Large intestine (tissue), 3 donors: ENCODE results near the gene RPAIN. TPM values are rescaled to one million over a fixed set of nuclear protein-coding genes. Genes with fewer than 3 reads are reported as not detected.

Source experiments
- DNase-seq, 2 donors: peaks; one replicate each; pipeline versions ENCODE4 v3.0.0 to v3.0.0-alpha.2; 2013
- H3K27ac ChIP-seq: one replicate; pipeline ENCODE4 v1.5.1; 2013; ENCODE audit warnings: low read length
- H3K27me3 ChIP-seq: 2 replicates; pipeline ENCODE4 v1.6.1; 2013; ENCODE audit warnings: low read length; ENCODE audit not compliant: control insufficient read depth, insufficient read depth
- H3K36me3 ChIP-seq: 2 replicates; pipeline ENCODE4 v1.6.1; 2013; ENCODE audit warnings: low read length; ENCODE audit not compliant: control insufficient read depth, insufficient read depth
- H3K4me1 ChIP-seq: one replicate; pipeline ENCODE4 v1.6.1; 2013; ENCODE audit warnings: low read length; ENCODE audit not compliant: control insufficient read depth, insufficient read depth
- H3K4me3 ChIP-seq: one replicate; pipeline ENCODE4 v1.5.1; 2013; ENCODE audit warnings: low read length
- H3K9me3 ChIP-seq: one replicate; pipeline ENCODE4 v1.6.1; 2013; ENCODE audit warnings: mild to moderate bottlenecking, low read depth, low read length, moderate library complexity; ENCODE audit not compliant: control insufficient read depth
- WGBS: methylation state at CpG from one replicate; pipeline ENCODE4 v1.1.5; 2013; ENCODE audit warnings: low lambda C conversion rate; ENCODE audit not compliant: insufficient coverage; 5-methylcytosine and 5-hydroxymethylcytosine counted together
- polyA plus RNA-seq: library from polyadenylated mRNA; unstranded; fragments of 120-200 nt; gene quantifications from one replicate; pipeline ENCODE4 v1.2.1, GENCODE V29; 2013

Gene RPAIN
- polyA plus RNA-seq, 1 donor, result 62.4 TPM

- Histone ChIP-seq H3K27me3 (no peaks in the 10 kb centered on the region), H3K27ac (peak overlapping the region; percentile 37), H3K36me3 (peaks cover 40% of the 10 kb centered on the region), H3K9me3 (no peaks in the 10 kb centered on the region), H3K4me1 (peaks cover 10% of the 10 kb centered on the region), H3K4me3 (no peak overlapping the region)
- no peak for DNase-seq
- no CpG with 5 or more reads among the region's 1 CpG for WGBS
Observed at GRCh38 chr17:5439446-5439764, 19.4 kb downstream of the RPAIN start.

GRCh38 chr17:5443728-5444127 lies 23.7 kb downstream of the RPAIN start:
- WGBS, result 80% methylated on average over 1 of the region's 6 CpGs
- H3K9me3 ChIP-seq, result no peaks in the 10 kb centered on the region
- no peak overlapping the region for H3K4me3 ChIP-seq
- no peaks in the 10 kb centered on the region for H3K27me3 ChIP-seq
- no peak for DNase-seq
- H3K4me1 ChIP-seq, result peaks cover 4% of the 10 kb centered on the region
- H3K27ac ChIP-seq, result no peak overlapping the region
- peaks cover 50% of the 10 kb centered on the region for H3K36me3 ChIP-seq

- no CpG with 5 or more reads among the region's 22 CpGs for WGBS
Observed at GRCh38 chr17:5444209-5444608, 24.2 kb downstream of the RPAIN start.

DNA sequence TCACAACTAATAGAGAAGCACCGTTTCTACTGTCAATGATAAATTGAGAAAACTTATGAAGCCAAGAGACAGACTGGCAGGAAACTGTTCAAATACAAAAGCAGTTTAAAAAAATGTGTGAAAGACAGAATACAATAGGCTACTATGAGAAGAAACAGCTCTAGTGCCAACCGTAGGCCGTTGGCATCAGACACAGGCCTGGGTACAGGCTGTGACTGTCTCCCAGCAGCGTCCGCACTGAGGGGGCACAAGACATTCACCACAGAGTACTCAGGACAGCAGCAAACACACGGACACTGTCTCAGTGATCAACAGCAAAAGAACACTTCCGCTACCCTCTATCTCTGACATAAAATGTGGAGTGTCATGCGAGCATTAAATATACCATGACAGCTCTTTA lies 26.8 kb downstream of the RPAIN start:
- no peak overlapping the region for H3K27ac ChIP-seq
- H3K4me1 ChIP-seq, result no peaks in the 10 kb centered on the region
- H3K36me3 ChIP-seq, result peaks cover 62% of the 10 kb centered on the region
- no peak overlapping the region for H3K4me3 ChIP-seq
- H3K9me3 ChIP-seq, result no peaks in the 10 kb centered on the region
- H3K27me3 ChIP-seq, result no peaks in the 10 kb centered on the region
- WGBS, result 80% methylated on average over 1 of the region's 8 CpGs
- DNase-seq, result no peak

More at GRCh38 chr17:5444209-5444608, 24.2 kb downstream of the RPAIN start:
- Histone ChIP-seq H3K4me1 (peaks cover 3% of the 10 kb centered on the region), H3K9me3 (no peaks in the 10 kb centered on the region), H3K27me3 (no peaks in the 10 kb centered on the region), H3K27ac (no peak overlapping the region), H3K4me3 (no peak overlapping the region), H3K36me3 (peaks cover 52% of the 10 kb centered on the region)
- no peak for DNase-seq

GRCh38 chr17:5464717-5465507 lies 44.9 kb downstream of the RPAIN start:
- H3K4me3 ChIP-seq, result no peak overlapping the region
- WGBS, result no CpG with 5 or more reads among the region's 10 CpGs
- no peak overlapping the region for H3K27ac ChIP-seq
- no peaks in the 10 kb centered on the region for H3K27me3 ChIP-seq
- H3K36me3 ChIP-seq, result peaks cover 14% of the 10 kb centered on the region
- DNase-seq, result no peak
- no peaks in the 10 kb centered on the region for H3K4me1 ChIP-seq
- H3K9me3 ChIP-seq, result no peaks in the 10 kb centered on the region

GRCh38 chr17:5466295-5466694 lies 46.3 kb downstream of the RPAIN start:
- Histone ChIP-seq H3K27ac (no peak overlapping the region), H3K4me3 (no peak overlapping the region), H3K9me3 (no peaks in the 10 kb centered on the region), H3K4me1 (no peaks in the 10 kb centered on the region), H3K27me3 (no peaks in the 10 kb centered on the region), H3K36me3 (peaks cover 5% of the 10 kb centered on the region)
- no CpG with 5 or more reads among the region's 4 CpGs for WGBS
- DNase-seq, result no peak

GRCh38 chr17:5467416-5467815 lies 47.4 kb downstream of the RPAIN start:
- H3K4me1 ChIP-seq, result no peaks in the 10 kb centered on the region
- H3K9me3 ChIP-seq, result no peaks in the 10 kb centered on the region
- no peak for DNase-seq
- H3K27me3 ChIP-seq, result no peaks in the 10 kb centered on the region
- peak overlapping the region; percentile 89 for H3K4me3 ChIP-seq
- H3K36me3 ChIP-seq, result peaks cover under 1% of the 10 kb centered on the region
- no CpG with 5 or more reads among the region's 8 CpGs for WGBS
- H3K27ac ChIP-seq, result no peak overlapping the region

DNA sequence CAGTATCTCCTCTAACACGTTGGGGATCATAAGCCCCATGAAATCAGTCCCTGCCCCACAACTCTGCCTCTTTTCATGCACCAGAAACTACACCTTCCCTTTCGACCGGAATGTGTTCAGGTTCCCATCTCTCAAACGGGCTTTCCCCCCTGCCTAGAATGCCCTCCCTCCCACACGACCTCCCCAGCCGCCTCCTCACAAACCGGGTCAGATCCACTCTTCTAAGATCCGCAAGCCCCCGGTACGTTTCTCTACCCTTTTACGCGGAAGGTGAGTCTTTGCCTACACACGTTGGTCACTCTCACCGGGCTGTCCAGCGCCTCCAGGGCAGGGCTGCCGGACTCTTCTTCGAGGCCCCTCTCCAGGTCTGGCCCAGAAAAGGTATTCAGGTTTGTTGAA lies 48.1 kb downstream of the RPAIN start:
- no peak for DNase-seq
- H3K27ac ChIP-seq, result peak overlapping the region; percentile 27
- no CpG with 5 or more reads among the region's 17 CpGs for WGBS

GRCh38 chr17:5472511-5472910 lies 52.5 kb downstream of the RPAIN start:
- H3K27ac ChIP-seq, result no peak overlapping the region
- 100% methylated on average over 2 of the region's 3 CpGs for WGBS
- H3K4me1 ChIP-seq, result no peaks in the 10 kb centered on the region
- no peaks in the 10 kb centered on the region for H3K27me3 ChIP-seq
- no peak overlapping the region for H3K4me3 ChIP-seq
- no peak for DNase-seq
- H3K9me3 ChIP-seq, result no peaks in the 10 kb centered on the region
- H3K36me3 ChIP-seq, result peaks cover 31% of the 10 kb centered on the region

More for the DNA sequence above, 48.1 kb downstream of the RPAIN start:
- Histone ChIP-seq H3K4me1 (no peaks in the 10 kb centered on the region), H3K36me3 (peaks cover 2% of the 10 kb centered on the region), H3K4me3 (peak overlapping the region; percentile 89), H3K9me3 (no peaks in the 10 kb centered on the region), H3K27me3 (no peaks in the 10 kb centered on the region)

- H3K27ac ChIP-seq, result no peak overlapping the region
- H3K36me3 ChIP-seq, result peaks cover 45% of the 10 kb centered on the region
- H3K4me3 ChIP-seq, result no peak overlapping the region
- H3K27me3 ChIP-seq, result no peaks in the 10 kb centered on the region
- no peaks in the 10 kb centered on the region for H3K4me1 ChIP-seq
- no peaks in the 10 kb centered on the region for H3K9me3 ChIP-seq
- DNase-seq, result no peak
- WGBS, result 100% methylated on average over 1 of the region's 2 CpGs
Observed at GRCh38 chr17:5473906-5474305, 53.9 kb downstream of the RPAIN start.

DNA sequence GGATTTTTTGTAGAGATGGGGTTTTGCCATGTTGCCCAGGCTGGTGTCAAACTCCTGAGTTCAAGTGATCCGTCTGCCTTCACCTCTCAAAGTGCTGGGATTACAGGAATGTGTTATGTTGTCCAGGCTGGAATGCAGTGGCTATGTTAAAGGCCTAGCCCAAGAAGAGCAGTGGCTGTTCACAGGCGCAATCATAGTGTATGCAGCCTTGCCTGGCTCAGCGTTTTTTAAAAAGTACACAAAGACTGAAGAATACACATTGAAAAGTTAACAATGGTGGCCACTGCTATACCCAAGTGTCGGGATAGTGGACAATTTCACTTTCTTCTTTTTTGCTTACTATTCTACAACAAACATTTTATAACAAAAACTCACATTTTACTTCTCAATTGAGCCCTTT lies 59.0 kb downstream of the RPAIN start:
- Histone ChIP-seq H3K9me3 (no peaks in the 10 kb centered on the region), H3K27ac (no peak overlapping the region), H3K27me3 (no peaks in the 10 kb centered on the region), H3K4me1 (no peaks in the 10 kb centered on the region), H3K36me3 (peaks cover 74% of the 10 kb centered on the region), H3K4me3 (no peak overlapping the region)
- DNase-seq, result no peak
- no CpG with 5 or more reads among the region's 4 CpGs for WGBS
